GM18909 (cell line): ENCODE data around the gene CNIH3.
"Not testable (repeated sequence)": the region's sequence is repeated elsewhere in the genome, so short reads cannot be mapped to it uniquely, and the experiment has no call there.

ENCODE experiments used
- ATAC-seq: cut with Tn5 transposase; IDR thresholded peaks from one replicate; pipeline ENCODE4 v1.9.1; 2021; ENCODE audit warnings: mild to moderate bottlenecking; ENCODE audit not compliant: unreplicated experiment, poor library complexity

CNIH3 gene

DNA sequence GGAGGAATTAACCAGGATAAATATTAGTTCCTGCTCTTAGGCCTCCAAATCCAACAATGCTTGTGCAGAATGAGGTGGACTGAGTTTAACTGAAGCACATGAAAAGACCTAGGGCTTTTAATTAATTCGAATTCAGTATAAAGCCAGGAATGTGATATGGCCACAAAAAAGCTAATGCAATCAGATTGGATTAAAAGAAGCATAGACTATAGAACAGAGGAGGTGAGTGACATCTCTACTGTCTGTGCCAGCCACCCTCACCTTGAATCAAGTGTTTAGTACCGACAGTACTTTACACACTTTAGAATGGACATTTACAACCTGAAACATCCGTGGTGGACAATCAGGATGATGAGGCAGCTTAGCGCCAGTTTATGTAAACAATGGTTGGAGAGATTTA is 62.1 kb downstream of the CNIH3 start:
- ATAC-seq: no peak

DNA sequence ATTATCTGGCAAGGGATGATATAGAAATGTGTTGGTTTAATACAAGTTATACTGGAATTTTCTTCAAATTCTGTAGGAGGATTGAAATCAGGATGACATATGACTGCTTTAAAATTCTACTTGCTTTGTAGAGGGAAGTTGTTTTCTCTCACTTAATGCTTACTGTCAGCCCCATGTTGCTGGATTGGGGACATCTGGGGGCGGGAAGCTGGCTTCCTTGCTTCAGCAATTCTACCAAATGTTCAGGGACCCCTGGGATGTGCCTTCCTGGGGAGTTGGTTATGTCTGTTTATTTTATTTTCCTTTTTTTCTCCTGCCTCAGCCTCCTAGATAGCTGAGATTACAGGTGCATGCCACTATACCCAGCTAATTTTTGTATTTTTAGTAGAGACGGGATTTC is 63.5 kb downstream of the CNIH3 start:
- no peak for ATAC-seq

DNA sequence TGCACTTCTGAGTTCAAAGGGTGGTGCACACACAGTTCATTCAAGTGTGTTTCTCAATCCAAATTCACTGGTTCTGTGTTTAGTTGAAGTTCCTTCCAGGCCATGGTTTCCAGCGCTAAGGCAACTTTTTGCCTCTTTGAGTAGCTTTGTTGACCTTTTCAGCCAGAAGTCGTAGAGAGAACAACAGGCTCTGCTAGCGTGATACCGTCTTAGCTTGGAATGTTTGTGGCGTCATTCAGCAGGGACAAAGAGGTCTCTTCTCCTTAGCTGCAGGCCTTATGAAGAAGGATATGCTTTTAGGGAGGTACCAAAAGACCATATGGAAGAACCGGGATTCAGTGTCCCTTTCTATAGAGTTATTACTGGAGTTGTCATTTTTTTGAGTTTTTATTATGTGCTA is 65.7 kb downstream of the CNIH3 start:
- no peak for ATAC-seq

DNA sequence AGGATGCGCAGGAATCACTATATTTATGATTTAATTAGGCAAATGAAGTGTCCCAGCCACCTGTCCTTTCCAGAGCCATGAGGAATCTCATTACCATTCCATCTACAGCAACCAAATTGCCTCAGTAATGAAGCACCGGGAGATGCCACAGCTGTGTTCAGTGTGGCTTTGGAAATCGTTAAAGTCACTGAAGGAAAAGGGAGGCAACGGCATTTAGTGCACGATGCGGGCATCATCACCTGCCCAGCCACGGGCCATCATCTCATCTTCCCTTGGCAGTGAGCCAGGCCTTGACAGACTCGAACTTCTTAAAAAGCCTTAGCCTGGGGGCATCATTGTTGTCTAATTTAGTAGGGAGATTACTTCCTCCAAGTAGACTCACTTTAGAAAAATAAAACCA is 67.8 kb downstream of the CNIH3 start:
- no peak for ATAC-seq

DNA sequence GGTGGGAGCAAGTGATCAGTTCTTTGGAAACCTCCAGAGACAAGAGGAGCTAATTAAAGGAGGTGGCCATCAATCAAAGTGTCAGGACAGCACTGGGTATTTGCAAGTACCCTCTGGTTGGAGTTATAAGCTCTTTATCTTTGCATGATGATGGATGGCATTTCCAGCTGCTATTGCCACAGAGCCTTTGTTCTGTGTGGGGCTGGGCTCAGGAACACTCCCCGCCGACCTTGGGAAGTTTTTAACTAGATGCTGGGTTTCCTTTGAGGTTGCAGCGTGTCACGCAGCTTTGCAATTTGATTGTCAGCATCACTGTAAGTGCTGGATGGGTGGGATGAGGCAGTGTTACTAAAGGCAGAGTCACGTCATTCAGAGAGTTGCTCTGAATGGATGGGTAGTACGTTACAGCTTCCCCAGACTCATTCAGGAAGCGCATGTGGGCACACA is 68.9 kb downstream of the CNIH3 start:
- no peak for ATAC-seq

DNA sequence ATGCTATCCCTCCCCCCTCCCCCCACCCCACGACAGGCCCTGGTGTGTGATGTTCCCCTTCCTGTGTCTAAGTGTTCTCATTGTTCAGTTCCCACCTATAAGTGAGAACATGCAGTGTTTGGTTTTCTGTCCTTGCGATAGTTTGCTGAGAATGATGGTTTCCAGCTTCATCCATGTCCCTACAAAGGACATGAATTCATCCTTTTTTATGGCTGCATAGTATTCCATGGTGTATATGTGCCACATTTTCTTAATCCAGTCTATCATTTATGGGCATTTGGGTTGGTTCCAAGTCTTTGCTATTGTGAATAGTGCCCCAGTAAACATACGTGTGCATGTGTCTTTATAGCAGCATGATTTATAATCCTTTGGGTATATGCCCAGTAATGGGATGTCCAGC is 70.0 kb downstream of the CNIH3 start:
- ATAC-seq: not testable (repeated sequence)

DNA sequence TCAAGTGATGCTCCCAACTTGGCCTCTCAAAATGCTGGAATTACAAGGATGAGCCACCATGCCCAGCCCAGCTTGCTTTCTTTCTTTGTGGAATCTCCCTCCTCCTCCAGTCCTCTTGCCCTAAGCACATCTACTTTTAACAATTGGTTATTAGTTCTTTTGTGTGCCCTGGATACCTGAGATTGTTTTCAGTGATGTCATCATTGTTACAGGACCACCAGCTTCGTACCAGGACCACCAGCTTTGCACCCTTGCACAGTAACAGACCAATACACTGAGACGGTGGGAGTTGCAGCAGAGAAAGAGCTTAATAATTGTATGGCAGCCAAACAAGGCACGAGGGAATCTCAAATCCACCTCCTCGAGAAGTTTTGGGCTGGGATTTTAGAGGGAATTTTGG is 71.3 kb downstream of the CNIH3 start:
- no peak for ATAC-seq

DNA sequence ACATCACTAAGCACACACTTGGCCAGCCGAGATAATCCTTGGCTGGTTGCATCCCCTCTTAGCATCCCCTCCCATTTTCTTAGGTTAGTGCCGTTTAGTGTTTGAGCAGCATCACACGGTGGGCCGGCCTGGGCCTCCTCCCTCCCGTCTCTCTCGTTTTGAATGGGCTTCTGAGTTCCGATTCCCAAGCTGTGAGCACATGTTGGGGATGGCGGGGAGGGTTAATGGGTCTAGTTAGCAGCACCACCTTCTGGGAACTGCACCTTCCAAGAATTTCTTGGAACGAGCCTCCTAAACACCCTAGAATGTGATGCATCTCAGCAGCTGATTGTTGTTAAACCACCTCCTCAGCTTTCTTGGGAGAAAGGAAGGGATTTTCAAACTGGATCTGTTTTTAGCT is 73.3 kb downstream of the CNIH3 start:
- no peak for ATAC-seq

DNA sequence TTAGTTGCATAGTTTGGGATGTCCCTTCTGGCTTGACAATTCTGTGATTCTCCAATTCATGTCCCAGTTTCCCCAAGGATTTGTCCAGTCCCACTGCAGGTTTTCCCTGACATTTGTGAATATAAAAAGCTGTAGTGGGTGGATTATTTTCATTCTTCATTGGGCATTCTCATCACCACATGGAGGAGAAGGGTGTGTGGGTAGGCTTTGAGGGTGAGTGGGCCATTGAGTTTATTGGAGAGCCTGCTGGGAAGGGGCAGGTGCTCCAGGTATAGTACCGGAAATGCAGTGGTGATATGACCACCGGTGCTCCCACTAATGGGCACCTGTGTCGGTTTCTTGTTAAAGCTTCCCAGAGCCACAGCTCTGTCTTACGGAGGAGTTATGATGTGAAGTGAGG is 74.5 kb downstream of the CNIH3 start:
- no peak for ATAC-seq

DNA sequence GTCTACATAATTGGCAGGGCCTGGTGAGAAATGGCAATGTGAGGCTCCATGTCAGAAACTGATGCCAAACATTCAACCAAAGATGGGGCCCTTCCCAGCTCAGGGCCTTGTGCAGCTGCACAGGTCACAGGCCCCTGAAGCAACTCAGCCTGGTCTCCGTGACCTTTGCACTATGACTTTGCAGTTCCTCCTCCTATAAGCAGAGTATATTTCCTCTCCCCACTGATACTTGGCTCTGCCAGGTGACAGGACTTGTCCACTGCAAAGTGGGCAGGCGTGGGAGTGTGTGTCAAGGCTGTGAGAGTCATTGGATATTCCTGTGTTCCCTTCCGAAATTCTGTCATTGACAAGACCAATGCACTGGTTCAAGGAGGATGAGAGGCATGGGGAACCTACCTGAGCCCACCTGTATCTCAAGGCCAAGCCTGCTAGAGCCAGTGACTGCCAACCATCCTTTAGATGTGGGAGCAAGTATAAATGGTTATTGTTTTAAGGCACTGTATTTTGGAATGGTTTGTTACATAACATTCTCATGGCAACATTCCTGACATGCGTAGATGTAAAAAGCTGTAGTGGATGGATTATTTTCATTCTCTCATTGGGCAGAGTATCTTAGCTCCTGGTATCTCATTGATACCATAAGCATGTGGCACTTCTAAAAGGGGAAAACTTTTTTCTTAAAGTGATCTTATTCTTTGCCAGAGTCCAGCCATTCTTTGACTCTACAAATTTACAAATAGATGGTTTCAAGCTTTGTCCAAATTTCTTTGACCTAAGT is 75.2 kb downstream of the CNIH3 start:
- no peak for ATAC-seq

DNA sequence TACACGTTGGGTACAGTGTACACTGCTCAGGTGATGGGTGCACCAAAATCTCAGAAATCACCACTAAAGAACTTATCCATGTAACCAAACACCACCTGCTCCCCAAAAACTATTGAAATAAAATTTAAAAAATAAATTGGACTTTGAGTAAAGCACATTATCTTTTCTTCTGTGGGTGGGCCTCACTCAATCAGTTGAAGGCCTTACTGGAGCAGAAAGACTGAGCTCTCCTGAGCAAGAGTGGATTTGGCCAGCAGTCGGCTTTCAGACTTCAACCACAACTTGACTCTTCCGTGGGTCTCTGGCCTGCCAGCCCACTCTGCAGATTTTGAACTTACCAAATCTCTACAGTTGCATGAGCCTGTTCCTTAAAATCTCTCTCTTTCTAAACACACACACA is 78.9 kb downstream of the CNIH3 start:
- ATAC-seq: no peak

DNA sequence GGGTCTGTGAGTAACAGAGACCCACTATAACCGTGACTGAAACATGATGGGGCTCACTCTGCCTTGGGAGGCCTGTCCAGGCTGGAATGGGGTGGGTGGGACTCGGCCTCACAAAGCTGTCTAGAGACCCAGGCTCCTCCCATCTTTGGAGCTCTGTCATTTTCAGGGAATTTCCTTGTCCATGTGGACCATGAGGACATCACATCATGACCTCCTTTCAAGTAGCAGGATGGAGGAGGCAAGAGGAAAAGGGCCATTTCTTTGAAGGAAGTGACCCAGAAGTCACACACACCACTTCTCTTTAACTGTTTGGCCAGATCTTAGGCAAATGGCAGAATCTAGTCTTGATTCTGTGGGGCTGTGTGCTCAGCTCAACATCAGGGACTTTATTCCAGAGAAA is 79.9 kb downstream of the CNIH3 start:
- ATAC-seq: no peak

DNA sequence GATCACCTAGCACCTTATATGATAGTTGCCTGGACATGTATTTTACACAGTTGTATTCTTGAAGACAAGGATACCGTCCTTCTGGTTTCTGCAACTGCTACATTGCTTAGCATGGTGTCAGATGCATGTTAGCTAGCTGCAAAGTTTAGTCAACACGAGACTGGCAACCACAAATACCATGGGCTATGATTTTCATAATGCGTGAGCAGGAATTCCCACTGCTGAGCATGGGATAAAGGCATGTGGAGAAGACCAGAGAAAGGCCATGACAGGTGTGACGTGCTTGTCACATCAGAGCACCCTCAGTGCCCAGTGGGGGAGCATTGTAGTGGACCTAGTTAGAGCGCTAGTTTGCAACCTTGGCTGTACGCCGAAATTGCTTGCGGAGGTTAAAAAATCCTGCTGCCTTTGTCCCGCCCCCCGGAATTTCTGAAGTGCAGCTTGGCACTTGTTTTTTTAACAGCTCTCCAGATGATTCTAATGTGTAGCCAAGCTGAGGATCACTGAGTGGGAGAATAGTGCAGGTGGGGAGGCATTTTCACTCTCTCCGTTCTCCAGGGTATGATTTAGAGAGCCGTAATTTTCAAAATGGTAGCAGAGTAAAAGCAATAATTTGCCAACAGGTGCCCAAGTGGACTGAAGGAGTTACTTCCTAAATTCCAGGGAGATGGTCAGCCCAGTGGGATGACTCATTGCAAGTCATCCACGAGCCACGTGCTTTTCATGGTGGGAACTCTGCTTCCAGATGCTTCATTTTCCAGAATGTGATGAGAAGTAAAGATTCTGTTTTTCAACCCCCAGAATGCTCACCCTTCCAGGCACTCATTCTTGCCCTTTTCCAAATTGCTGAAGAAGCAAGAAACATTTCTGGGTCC is 81.0 kb downstream of the CNIH3 start:
- ATAC-seq: no peak

DNA sequence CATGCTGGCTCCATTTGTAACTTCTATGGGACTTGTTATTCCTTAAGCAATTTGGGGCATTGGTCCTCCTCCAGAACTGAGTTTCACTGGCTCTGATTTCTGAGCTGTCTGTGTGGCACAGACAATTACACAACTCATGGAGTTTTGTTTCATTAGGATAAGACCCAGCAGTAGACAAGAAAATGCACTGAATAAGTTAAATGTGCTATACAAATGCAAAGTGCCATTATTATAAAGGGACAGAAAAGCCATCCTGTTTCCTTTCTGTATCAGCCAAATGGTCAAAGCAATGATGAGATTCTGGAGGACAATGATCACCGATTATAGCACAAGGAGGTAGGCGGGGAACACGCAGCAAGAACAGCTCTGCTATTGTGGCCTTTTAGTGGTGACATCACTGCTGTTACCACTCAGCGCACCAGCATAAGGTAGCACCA is 81.9 kb downstream of the CNIH3 start:
- no peak for ATAC-seq

DNA sequence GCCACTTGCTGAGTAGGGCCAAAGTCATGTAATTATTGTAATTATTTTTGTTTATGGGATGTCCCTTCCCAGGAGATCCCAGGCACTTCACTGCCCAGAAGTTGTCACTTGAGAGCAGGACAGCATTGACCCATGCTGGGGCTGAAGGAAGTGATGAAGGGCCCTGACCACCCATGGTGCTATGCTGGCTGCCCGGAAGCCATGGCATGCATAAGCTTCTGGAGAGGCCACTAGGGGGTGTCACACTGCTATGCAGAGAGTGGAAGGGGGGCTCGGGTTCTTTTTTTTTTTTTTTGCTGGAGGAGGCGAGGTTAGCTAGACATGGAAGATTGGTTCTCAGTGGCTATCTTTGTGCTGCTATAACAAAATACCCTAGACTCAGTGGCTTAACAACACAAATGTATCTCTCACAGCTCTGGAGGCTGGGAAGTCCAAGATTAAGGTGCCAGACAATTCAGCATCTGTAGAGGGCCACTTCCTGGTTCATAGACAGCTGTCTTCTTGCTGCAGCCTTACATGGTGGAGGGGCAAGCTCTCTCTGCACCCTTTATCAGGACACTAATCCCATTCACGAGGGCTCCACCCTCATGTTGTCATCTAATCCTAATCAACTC is 84.9 kb downstream of the CNIH3 start:
- ATAC-seq: peak; percentile 63

DNA sequence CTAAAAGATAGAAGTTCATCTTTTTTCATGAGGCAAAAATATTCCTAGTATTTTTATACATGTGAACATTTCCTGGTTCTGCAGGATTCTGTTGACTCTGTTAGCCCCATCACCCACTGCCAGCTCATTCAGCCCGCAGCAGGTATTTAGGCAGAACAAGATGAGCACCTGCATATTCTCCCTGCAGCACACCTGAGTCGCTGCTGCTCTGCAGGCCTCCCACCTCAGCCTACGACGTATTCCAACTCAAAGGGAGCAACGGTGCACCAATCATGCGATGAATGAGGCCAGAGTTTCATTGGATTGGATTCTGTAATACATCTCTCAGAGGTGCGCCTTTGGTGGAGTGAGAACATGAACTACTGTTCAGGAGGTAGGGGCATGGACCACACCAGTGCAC is 87.6 kb downstream of the CNIH3 start:
- no peak for ATAC-seq

DNA sequence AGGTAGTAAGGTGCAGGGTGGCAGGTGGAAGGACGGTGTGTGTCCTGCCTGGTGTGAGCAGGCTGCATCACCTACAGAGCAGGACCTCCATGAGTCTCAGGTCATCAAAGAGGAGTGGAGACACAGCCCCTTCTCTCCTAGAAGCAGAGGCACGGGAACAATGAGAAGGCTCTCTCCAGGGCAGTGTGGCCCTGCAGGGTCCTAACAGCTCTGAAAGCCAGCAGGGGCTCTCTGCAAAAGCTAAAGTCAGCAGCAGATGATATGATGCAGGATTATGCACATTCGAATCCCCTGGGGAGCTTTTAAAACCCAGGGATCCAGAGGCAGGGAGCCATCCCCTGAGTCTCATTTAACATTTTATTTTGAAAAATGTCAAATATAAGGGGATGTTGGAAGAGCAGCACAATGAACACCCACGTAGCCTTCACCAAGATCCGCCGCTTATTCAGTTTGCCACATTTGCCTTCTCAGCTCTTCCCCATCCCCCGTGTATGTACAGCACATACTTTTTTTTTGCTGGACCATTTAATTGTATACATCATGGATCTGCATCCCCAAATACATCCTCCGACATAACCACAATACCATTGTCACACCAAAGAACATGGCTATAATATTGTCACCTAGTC is 88.1 kb downstream of the CNIH3 start:
- no peak for ATAC-seq

DNA sequence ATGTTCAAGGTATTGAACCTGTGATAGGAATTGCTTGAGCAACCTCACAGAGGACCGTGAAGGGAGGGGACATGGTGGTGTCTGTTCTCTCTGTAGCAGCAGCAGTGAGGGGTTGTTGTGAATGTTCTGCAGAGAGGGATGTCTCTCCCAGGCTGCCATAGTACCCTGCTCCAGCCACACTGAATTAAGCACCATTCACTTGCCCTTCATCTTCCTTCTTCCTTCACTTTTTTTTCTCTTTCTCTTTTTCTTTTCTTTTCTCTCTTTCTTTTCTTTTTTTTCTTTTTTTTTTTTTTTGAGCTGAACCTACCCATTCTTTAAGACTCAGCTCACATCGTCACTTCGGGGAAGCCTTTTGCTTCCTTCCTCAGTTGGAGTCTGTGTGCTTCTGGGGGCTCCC is 89.5 kb downstream of the CNIH3 start:
- no peak for ATAC-seq

DNA sequence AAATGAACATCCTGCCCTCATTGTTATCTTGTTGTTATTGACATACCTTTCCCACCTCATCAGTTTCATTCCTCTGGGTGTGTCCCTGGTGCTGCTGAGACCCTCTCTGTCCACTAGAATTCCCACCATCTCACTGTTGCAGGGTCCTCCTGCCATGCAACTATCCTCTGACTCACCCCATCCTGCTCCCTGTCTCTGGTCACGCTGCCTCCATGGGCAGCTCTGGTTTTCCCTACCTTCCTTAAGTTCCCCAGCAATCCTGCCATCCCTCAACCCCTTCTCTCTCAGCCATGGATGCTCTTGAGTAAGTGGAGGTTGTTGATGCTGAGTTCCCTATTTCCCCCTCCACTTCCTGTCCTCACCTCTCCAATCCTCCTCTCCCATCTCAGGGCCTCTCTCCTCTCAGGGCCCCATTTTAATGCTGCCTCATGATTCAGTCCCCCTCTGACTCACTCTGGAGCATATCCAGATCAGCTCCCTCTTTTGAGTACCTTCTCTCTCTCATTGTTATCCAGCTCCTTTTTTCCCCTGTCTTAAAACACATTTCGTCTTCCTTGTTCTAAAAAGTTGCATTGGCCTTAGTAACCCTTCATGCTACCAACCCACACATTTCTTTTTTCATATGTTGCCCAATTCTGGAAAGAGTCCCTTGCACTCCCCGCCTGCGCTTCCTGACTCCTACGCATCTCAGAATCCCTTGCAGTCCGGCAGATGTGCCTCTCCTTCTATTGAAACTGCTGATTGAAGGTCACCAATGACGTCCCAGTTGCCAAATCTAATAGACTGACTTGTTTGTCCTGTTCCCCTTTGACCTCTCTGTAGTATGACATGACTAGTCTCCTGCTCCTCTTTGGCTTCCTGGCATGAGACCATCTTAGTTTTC is 92.0 kb downstream of the CNIH3 start:
- ATAC-seq: no peak

DNA sequence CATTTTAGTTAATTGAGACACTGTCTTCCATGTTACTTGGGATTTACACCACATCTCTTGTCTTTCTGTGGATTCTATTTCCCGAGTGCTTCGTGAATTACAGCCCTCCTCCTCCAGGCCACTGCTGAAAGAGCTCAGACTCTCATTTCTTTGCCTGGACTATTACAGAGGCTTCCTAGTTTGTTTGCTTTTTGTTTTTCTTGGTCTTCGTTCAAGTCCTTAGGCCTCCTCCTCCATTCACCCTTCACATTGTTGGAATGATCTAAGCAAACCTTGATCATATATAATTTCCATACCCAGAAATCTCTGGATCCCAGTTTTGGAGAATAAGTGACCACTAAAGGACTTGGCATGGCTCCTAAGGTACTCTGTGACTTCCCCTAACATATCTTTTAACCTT is 94.1 kb downstream of the CNIH3 start:
- ATAC-seq: no peak
